Sigmoid colon (tissue), 4 donors: Measurements from ENCODE around the gene STN1.

ENCODE experiments used
- CTCF ChIP-seq, 4 experiments: fragments of 450-650 bp in 3 of 4; fragments of 200-600 bp in 1 of 4; IDR thresholded peaks; one replicate each; pipeline ENCODE4 v1.5.1; 2016 to 2019; ENCODE audit warnings: antibody characterized with exemption in 4 of 4, mild to moderate bottlenecking in 3 of 4, moderate library complexity in 2 of 4
- EP300 ChIP-seq, 4 donors: sonication (generic); formaldehyde crosslinking; IDR thresholded peaks; one replicate each; pipeline ENCODE4 v1.6.1; 2017; ENCODE audit warnings: antibody characterized with exemption in 4 of 4
- POLR2A ChIP-seq, 2 donors: fragments of 450-650 bp; IDR thresholded peaks; one replicate each; pipeline ENCODE4 v1.6.1; 2016; ENCODE audit warnings: antibody characterized with exemption in 2 of 2, mild to moderate bottlenecking in 2 of 2, moderate library complexity in 2 of 2
- POLR2AphosphoS5 ChIP-seq, 4 donors: sonication (generic); formaldehyde crosslinking; IDR thresholded peaks; one replicate each; pipeline ENCODE4 v1.6.1; 2017; ENCODE audit warnings: antibody characterized with exemption in 4 of 4

DNA sequence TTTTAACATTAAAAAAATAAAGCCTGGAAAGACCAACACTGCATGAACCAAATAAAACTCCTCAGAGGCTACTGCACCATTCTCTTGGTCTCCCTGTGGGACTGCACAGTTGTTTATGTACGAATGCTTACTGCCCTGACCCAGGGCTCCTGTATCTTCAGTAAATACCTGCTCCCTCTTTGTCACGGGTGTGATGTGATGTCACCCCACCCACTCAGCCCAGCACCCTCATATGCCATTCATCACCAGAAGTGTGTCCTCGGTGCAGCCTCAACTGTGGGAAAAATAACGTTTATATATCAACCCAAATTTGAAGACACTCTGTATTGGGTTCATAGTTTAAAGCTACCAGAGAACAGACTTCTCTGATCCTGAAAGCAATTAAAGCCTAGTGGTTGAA lies 48.6 kb downstream of the STN1 start:
- TF ChIP-seq CTCF (IDR thresholded peaks at IDR 0.05) (no peak), EP300 (IDR thresholded peaks at IDR 0.05) (no peak), POLR2AphosphoS5 (IDR thresholded peaks at IDR 0.05) (no peak), POLR2A (IDR thresholded peaks at IDR 0.05) (no peak)
